Colonic mucosa (tissue), 4 donors: ENCODE data around the gene MED16. TPM values are rescaled to one million over a fixed set of nuclear protein-coding genes. Genes with fewer than 3 reads are reported as not detected.

Experiments
- DNase-seq: peaks from one replicate; pipeline ENCODE4 v3.0.0-alpha.2; 2020
- H3K27ac ChIP-seq: fragments of 200-600 bp; one replicate; pipeline ENCODE4 v1.8.0; 2021
- H3K27me3 ChIP-seq: fragments of 200-600 bp; one replicate; pipeline ENCODE4 v1.8.0; 2021
- H3K36me3 ChIP-seq: fragments of 200-600 bp; one replicate; pipeline ENCODE4 v1.8.0; 2021
- H3K4me1 ChIP-seq: fragments of 200-600 bp; one replicate; pipeline ENCODE4 v1.8.0; 2021; ENCODE audit warnings: mild to moderate bottlenecking
- H3K4me3 ChIP-seq: fragments of 200-600 bp; one replicate; pipeline ENCODE4 v1.8.0; 2021
- H3K9ac ChIP-seq, 2 donors: one replicate each; pipeline ENCODE4 v1.7.0; 2013; ENCODE audit warnings: control low read depth in 2 of 2, low read depth in 2 of 2, low read length in 2 of 2
- H3K9me3 ChIP-seq: fragments of 200-600 bp; one replicate; pipeline ENCODE4 v1.8.0; 2021
- CTCF ChIP-seq: fragments of 200-600 bp; IDR thresholded peaks from one replicate; pipeline ENCODE4 v1.8.0; 2022; ENCODE audit warnings: antibody characterized with exemption, mild to moderate bottlenecking
- intact Hi-C: fragments of 100-400 bp; cut with DNase I; formaldehyde crosslinking; loops from one replicate; pipeline ENCODE4 v1.14.1; 2022
- total RNA-seq, 2 donors: library from RNA; stranded (reverse); fragmentation: NEBNext Ultra II Directional in 1 of 2; extraction: Animal tissue kit (Norgen Biotek cat#: 25700) in 1 of 2; gene quantifications; one replicate each; pipeline ENCODE4 v1.2.1, GENCODE V29; 2021
- donor health status: healthy.
- donor health status: DM: no; HTN: no; CAD: no.
- donor health status: DM: no; HTN: no; CAD: no.

The MED16 gene
- total RNA-seq, 2 donors from 2014 or later: 73.3 to 83.2 TPM

GRCh38 chr19:866769-867300 lies 26.2 kb downstream of the MED16 start:
- Histone ChIP-seq H3K27me3 (no peaks in the 10 kb centered on the region), H3K4me3 (no peak overlapping the region), H3K9me3 (no peaks in the 10 kb centered on the region), H3K27ac (no peak overlapping the region), H3K36me3 (no peaks in the 10 kb centered on the region), H3K9ac (no peak overlapping the region), H3K4me1 (peaks cover under 1% of the 10 kb centered on the region)
- intact Hi-C loops: loop anchor here (5.0 to 10.0 kb wide), 2 partner anchors 50 to 118 kb away; partner anchors contain the start of genes KISS1R and WDR18
- no peak for TF ChIP-seq CTCF
- DNase-seq: no peak

DNA sequence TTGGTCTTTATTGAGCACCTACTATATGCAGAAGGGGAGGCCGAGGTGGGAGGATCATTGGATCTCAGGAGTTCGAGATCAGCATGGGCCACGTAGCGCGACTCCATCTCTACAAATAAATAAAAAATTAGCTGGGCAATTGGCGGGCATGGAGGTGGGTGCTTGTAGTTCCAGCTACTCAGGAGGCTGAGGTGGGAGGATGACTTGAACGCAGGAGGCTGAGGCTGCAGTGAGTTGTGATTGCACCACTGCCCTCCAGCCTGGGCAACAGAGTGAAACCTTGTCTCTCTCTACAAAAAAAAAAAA lies 29.7 kb downstream of the MED16 start:
- intact Hi-C loops: loop anchor here (10.0 kb wide), 1 partner anchor 122 kb away; the partner anchor contains the start of gene WDR18
- TF ChIP-seq CTCF: no peak

DNA sequence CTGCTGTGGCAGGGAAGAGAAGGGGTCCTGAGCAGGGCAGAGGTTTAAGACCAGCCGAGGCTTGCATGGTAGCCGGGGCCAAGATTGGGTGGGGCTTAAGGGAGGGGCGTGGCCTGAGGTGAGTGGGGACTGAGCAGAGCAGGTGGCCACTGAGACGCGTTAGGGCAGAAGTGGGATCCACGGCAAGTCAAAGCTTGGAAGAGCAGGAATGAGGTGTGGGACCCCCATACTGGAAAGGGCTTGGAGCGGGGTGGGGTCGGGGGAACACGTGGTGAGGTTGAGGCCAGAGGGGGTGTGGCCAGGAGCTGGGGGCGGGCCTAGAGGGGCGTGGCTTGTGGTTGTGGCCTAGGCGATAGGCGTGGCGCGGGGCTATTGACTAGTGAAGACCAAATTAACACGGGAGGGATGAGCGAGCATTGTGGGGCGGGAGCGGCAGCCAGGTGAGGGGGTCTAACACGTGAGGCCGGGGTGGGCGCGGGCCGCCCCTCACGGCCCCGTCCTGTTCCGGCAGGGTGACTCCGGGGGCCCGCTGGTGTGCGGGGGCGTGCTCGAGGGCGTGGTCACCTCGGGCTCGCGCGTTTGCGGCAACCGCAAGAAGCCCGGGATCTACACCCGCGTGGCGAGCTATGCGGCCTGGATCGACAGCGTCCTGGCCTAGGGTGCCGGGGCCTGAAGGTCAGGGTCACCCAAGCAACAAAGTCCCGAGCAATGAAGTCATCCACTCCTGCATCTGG lies 30.2 kb downstream of the MED16 start:
- TF ChIP-seq CTCF: no peak
- Histone ChIP-seq H3K36me3 (no peaks in the 10 kb centered on the region), H3K4me3 (no peak overlapping the region), H3K27ac (no peak overlapping the region), H3K9ac (peak overlapping the region in 1 of 2 donors; percentile 35), H3K27me3 (peaks cover 9% of the 10 kb centered on the region), H3K9me3 (no peaks in the 10 kb centered on the region), H3K4me1 (no peaks in the 10 kb centered on the region)
- DNase-seq: peak; percentile 74
- intact Hi-C loops: loop anchor here (10.0 kb wide), 1 partner anchor 122 kb away; the partner anchor contains the start of gene WDR18

More for the DNA sequence above, 29.7 kb downstream of the MED16 start:
- no peaks in the 10 kb centered on the region for H3K9me3 ChIP-seq
- no peak overlapping the region for H3K27ac ChIP-seq
- H3K4me3 ChIP-seq: no peak overlapping the region
- no peaks in the 10 kb centered on the region for H3K4me1 ChIP-seq
- H3K9ac ChIP-seq: no peak overlapping the region
- H3K27me3 ChIP-seq: peaks cover 9% of the 10 kb centered on the region
- no peak for DNase-seq
- H3K36me3 ChIP-seq: no peaks in the 10 kb centered on the region

- H3K27ac ChIP-seq: no peak overlapping the region
- DNase-seq: peak; percentile 76
These were observed 31.0 kb downstream of the MED16 start for GRCh38 chr19:861756-862580.

More at GRCh38 chr19:861756-862580, 31.0 kb downstream of the MED16 start:
- intact Hi-C loops: loop anchor here (10.0 kb wide), 1 partner anchor 123 kb away; the partner anchor contains the start of gene WDR18
- no peak for TF ChIP-seq CTCF
- H3K9me3 ChIP-seq: no peaks in the 10 kb centered on the region
- H3K27me3 ChIP-seq: peaks cover 9% of the 10 kb centered on the region
- H3K36me3 ChIP-seq: no peaks in the 10 kb centered on the region
- H3K9ac ChIP-seq: peak overlapping the region in 1 of 2 donors; percentile 1
- H3K4me3 ChIP-seq: no peak overlapping the region
- no peaks in the 10 kb centered on the region for H3K4me1 ChIP-seq
